GM23248 (cell line): ENCODE data around the gene TLR1. TPM values are rescaled to one million over a fixed set of nuclear protein-coding genes. Genes with fewer than 3 reads are reported as not detected.
"Not testable (repeated sequence)": the region's sequence is repeated elsewhere in the genome, so short reads cannot be mapped to it uniquely, and the experiment has no call there.

Experiments used
- DNase-seq: peaks from one replicate; pipeline ENCODE4 v3.0.0-alpha.2; 2015
- H2AFZ ChIP-seq: fragments of 200-600 bp; sonication (generic); 2 replicates; pipeline ENCODE4 v1.6.1; 2016; ENCODE audit warnings: antibody characterized with exemption
- H3F3A ChIP-seq: fragments of 200-600 bp; sonication (generic); 2 replicates; pipeline ENCODE4 v1.6.1; 2016; ENCODE audit warnings: mild to moderate bottlenecking, antibody characterized with exemption, mixed run types; ENCODE audit not compliant: insufficient read depth
- H3K27ac ChIP-seq: fragments of 200-600 bp; sonication (generic); 2 replicates; pipeline ENCODE4 v1.5.1; 2016; ENCODE audit warnings: mild to moderate bottlenecking
- H3K27me3 ChIP-seq: fragments of 200-600 bp; sonication (generic); replicated peaks from 2 replicates; pipeline ENCODE4 v1.6.1; 2016; ENCODE audit warnings: mild to moderate bottlenecking; ENCODE audit not compliant: insufficient read depth
- H3K36me3 ChIP-seq: fragments of 200-600 bp; sonication (generic); 2 replicates; pipeline ENCODE4 v1.6.1; 2016; ENCODE audit warnings: low read depth, mild to moderate bottlenecking
- H3K4me1 ChIP-seq: fragments of 200-600 bp; sonication (generic); 2 replicates; pipeline ENCODE4 v1.6.1; 2016; ENCODE audit warnings: mild to moderate bottlenecking; ENCODE audit not compliant: insufficient read depth
- H3K4me2 ChIP-seq: fragments of 200-600 bp; sonication (generic); one replicate; pipeline ENCODE4 v1.6.1; 2016; ENCODE audit warnings: mild to moderate bottlenecking; ENCODE audit not compliant: unreplicated experiment
- H3K4me3 ChIP-seq: fragments of 200-600 bp; sonication (generic); 2 replicates; pipeline ENCODE4 v1.5.1; 2016; ENCODE audit warnings: mild to moderate bottlenecking
- H3K79me2 ChIP-seq: fragments of 200-600 bp; sonication (generic); 2 replicates; pipeline ENCODE4 v1.6.1; 2016; ENCODE audit warnings: mild to moderate bottlenecking; ENCODE audit not compliant: insufficient read depth
- H3K9ac ChIP-seq: fragments of 200-600 bp; sonication (generic); 2 replicates; pipeline ENCODE4 v1.6.1; 2016; ENCODE audit warnings: mild to moderate bottlenecking
- H3K9me2 ChIP-seq: fragments of 200-600 bp; sonication (generic); 2 replicates; pipeline ENCODE4 v1.6.1; 2016; ENCODE audit warnings: mixed run types, mild to moderate bottlenecking, moderate library complexity; ENCODE audit not compliant: insufficient read depth
- H3K9me3 ChIP-seq: fragments of 200-600 bp; sonication (generic); one replicate; pipeline ENCODE4 v1.6.1; 2017; ENCODE audit warnings: low read depth
- H4K20me1 ChIP-seq: fragments of 200-600 bp; sonication (generic); 2 replicates; pipeline ENCODE4 v1.6.0; 2016; ENCODE audit not compliant: insufficient read depth
- EZH2 ChIP-seq: fragments of 200-600 bp; sonication (generic); IDR thresholded peaks from 2 replicates; pipeline ENCODE4 v1.6.1; 2018; ENCODE audit warnings: antibody characterized with exemption, mild to moderate bottlenecking; ENCODE audit not compliant: insufficient read depth, poor library complexity, severe bottlenecking
- EZH2phosphoT487 ChIP-seq: fragments of 200-600 bp; sonication (generic); IDR thresholded peaks from 2 replicates; pipeline ENCODE4 v1.6.1; 2018; ENCODE audit warnings: antibody characterized with exemption, moderate library complexity, mild to moderate bottlenecking, low read depth; ENCODE audit not compliant: insufficient read depth
- WGBS, 2 experiments: methylation state at CpG; one replicate each; pipeline ENCODE4 v1.1.6; 2015 to 2017; ENCODE audit warnings: low lambda C conversion rate in 2 of 2, low coverage in 1 of 2; ENCODE audit errors: missing lambda C conversion rate in 2 of 2; 5-methylcytosine and 5-hydroxymethylcytosine counted together
- in situ Hi-C: fragments of 300-500 bp; cut with MboI; formaldehyde crosslinking; loops from 2 replicates; pipeline ENCODE4 v1.15.0; 2020
- polyA plus RNA-seq: library from polyadenylated mRNA; unstranded; fragments of >200 nt; fragmentation: Nextera tagmentation; extraction: Ambion mirVana; gene quantifications from 2 replicates; pipeline ENCODE4 v1.2.1, GENCODE V29; 2016
- total RNA-seq: library from RNA; depleted of rRNA; stranded (reverse); fragments of >200 nt; shearing (Covaris generic); gene quantifications from 2 replicates; pipeline ENCODE4 v1.2.3, GENCODE V29; 2014

The TLR1 gene
- total and polyA plus RNA-seq, 2 experiments from 2014 or later: 0.11 TPM; not detected in 1

DNA sequence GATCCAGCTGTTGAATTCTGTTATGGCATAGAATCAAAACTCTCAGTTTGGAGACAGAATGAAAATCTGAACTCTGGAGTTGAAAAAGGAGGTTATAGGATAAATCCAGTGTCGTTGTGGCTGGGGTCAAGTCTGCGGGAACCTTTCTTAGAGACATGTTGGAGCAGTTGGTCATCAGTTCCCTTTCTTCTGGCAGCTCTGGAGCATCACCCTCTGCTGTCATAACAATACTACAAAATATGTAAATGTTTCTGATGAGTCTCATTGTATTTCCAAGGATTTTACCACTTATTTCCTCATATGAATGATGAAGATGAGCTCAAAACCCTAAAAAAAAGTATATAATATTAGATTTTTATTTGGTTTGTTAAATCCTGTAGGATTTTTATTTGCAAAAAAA lies 29.3 kb downstream of the TLR1 start:
- Histone ChIP-seq H2AFZ (no peak overlapping the region), H3K36me3 (no peaks in the 10 kb centered on the region), H3K4me2 (no peak overlapping the region), H3K9me2 (no peaks in the 10 kb centered on the region), H3K4me1 (no peaks in the 10 kb centered on the region), H3F3A (no peaks in the 10 kb centered on the region), H3K9me3 (no peaks in the 10 kb centered on the region), H3K27me3 (peaks cover 14% of the 10 kb centered on the region; the same call in 1 of the 2 replicates), H3K4me3 (no peak overlapping the region), H4K20me1 (no peaks in the 10 kb centered on the region), H3K27ac (no peak overlapping the region), H3K79me2 (no peaks in the 10 kb centered on the region), H3K9ac (no peak overlapping the region)
- 22 to 40% methylated on average over 2 of the region's 2 CpGs for WGBS, 2 experiments
- DNase-seq: no peak
- in situ Hi-C loops: no loop called here
- TF ChIP-seq EZH2 (no peak), EZH2phosphoT487 (no peak)

GRCh38 chr4:38774181-38774955 lies 30.2 kb downstream of the TLR1 start:
- Histone ChIP-seq H3K9me2 (no peaks in the 10 kb centered on the region), H2AFZ (no peak overlapping the region), H3K9ac (no peak overlapping the region), H3K4me3 (no peak overlapping the region), H3K36me3 (no peaks in the 10 kb centered on the region), H3K79me2 (no peaks in the 10 kb centered on the region), H3K9me3 (no peaks in the 10 kb centered on the region), H3K27ac (no peak overlapping the region), H3K27me3 (peaks cover 13% of the 10 kb centered on the region; the same call in 1 of the 2 replicates), H3K4me2 (no peak overlapping the region), H3K4me1 (no peaks in the 10 kb centered on the region), H4K20me1 (no peaks in the 10 kb centered on the region), H3F3A (no peaks in the 10 kb centered on the region)
- WGBS, 2 experiments: 51 to 56% methylated on average over 8 of the region's 8 CpGs
- in situ Hi-C loops: no loop called here
- TF ChIP-seq EZH2 (no peak), EZH2phosphoT487 (no peak)
- DNase-seq: no peak

DNA sequence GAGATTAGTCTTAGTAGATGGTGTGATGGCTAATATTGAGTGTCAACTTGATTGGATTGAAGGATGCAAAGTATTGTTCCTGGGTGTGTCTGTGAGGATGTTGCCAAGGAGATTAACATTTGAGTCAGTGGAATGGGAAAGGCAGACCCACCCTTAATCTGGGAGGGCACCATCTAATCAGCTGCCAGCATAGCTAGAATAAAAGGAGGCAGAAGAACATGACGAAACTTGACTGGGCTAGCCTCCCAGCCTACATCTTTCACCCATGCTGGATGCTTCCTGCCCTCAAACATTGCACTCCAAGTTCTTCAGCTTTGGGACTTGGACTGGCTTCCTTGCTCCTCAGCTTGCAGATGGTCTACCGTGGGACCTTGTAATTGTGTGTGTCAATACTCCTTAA lies 34.3 kb downstream of the TLR1 start:
- H3K4me3 ChIP-seq, H3K36me3 ChIP-seq, H3K27ac ChIP-seq, H3K9me2 ChIP-seq, H3F3A ChIP-seq, in situ Hi-C loops, H3K4me2 ChIP-seq, H3K9ac ChIP-seq, H3K79me2 ChIP-seq, H4K20me1 ChIP-seq, H3K9me3 ChIP-seq, H3K4me1 ChIP-seq, DNase-seq, H2AFZ ChIP-seq: not testable (repeated sequence)
- peaks cover 13% of the 10 kb centered on the region; the same call in 1 of the 2 replicates for H3K27me3 ChIP-seq
- WGBS, 2 experiments: 0 to 3% methylated on average over 2 of the region's 2 CpGs

DNA sequence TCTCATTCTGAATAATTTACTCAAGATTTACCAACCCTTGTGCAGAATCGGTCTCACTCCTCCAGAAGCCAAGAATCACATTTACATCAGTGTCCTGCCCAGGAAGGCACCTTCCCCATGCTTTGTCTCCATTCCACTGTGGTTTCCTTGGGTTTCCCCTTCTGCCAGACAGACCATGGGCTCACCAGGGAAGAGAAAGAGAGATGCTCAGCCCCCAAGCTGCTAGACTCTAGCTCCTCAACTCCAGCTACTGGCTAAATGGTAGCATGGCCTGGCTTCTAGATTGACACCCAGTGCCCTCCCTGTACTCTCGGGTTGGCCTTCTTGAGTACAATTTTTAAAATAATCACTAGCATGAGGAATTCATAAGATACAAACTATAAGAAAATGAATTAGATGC lies 34.7 kb downstream of the TLR1 start:
- Histone ChIP-seq H3K9me3 (no peaks in the 10 kb centered on the region), H3K27ac (no peak overlapping the region), H4K20me1 (no peaks in the 10 kb centered on the region), H3K36me3 (no peaks in the 10 kb centered on the region), H3K4me2 (no peak overlapping the region), H3K9me2 (no peaks in the 10 kb centered on the region), H3K4me3 (no peak overlapping the region), H3K27me3 (peaks cover 12% of the 10 kb centered on the region; the same call in 1 of the 2 replicates), H3K79me2 (no peaks in the 10 kb centered on the region), H2AFZ (no peak overlapping the region), H3K4me1 (0 out of 2 replicates have a peak, but pooled peaks cover 4% of the 10 kb centered on the region), H3K9ac (no peak overlapping the region), H3F3A (no peaks in the 10 kb centered on the region)
- in situ Hi-C loops: no loop called here
- DNase-seq: no peak
- 67 to 73% methylated on average over 2 of the region's 2 CpGs for WGBS, 2 experiments
- TF ChIP-seq EZH2phosphoT487 (no peak), EZH2 (no peak)
